IPS-11a (cell line): ENCODE measurements around the gene POMGNT2.
"Not testable (repeated sequence)": the region's sequence is repeated elsewhere in the genome, so short reads cannot be mapped to it uniquely, and the experiment has no call there.

Experiments
- H3K4me3 ChIP-seq: one replicate; pipeline ENCODE4 v1.5.1; 2013; ENCODE audit warnings: low read depth, low read length, control low read depth

POMGNT2 gene

GRCh38 chr3:43077261-43077660 is 28.6 kb downstream of the POMGNT2 start:
- H3K4me3 ChIP-seq, result no peak overlapping the region

- H3K4me3 ChIP-seq, result no peak overlapping the region
Measured at GRCh38 chr3:43076857-43077256, 29.0 kb downstream of the POMGNT2 start.

- H3K4me3 ChIP-seq, result no peak overlapping the region
Measured at GRCh38 chr3:43075904-43076661, 29.8 kb downstream of the POMGNT2 start.

GRCh38 chr3:43074901-43075689 is 30.8 kb downstream of the POMGNT2 start:
- no peak overlapping the region for H3K4me3 ChIP-seq

GRCh38 chr3:43074482-43074881 is 31.4 kb downstream of the POMGNT2 start:
- no peak overlapping the region for H3K4me3 ChIP-seq

GRCh38 chr3:43073836-43074220 is 32.1 kb downstream of the POMGNT2 start:
- H3K4me3 ChIP-seq, result no peak overlapping the region

- no peak overlapping the region for H3K4me3 ChIP-seq
Measured at GRCh38 chr3:43073116-43073835, 32.6 kb downstream of the POMGNT2 start.

GRCh38 chr3:43072361-43072760 is 33.5 kb downstream of the POMGNT2 start:
- no peak overlapping the region for H3K4me3 ChIP-seq

- H3K4me3 ChIP-seq, result no peak overlapping the region
Measured at GRCh38 chr3:43071313-43071893, 34.5 kb downstream of the POMGNT2 start.

GRCh38 chr3:43070670-43071069 is 35.2 kb downstream of the POMGNT2 start:
- H3K4me3 ChIP-seq, result not testable (repeated sequence)

- no peak overlapping the region for H3K4me3 ChIP-seq
Measured at GRCh38 chr3:43063114-43063513, 42.8 kb downstream of the POMGNT2 start.

GRCh38 chr3:43062564-43063040 is 43.3 kb downstream of the POMGNT2 start:
- no peak overlapping the region for H3K4me3 ChIP-seq

- H3K4me3 ChIP-seq, result no peak overlapping the region
Measured at GRCh38 chr3:43062040-43062563, 43.8 kb downstream of the POMGNT2 start.

GRCh38 chr3:43061101-43061895 is 44.6 kb downstream of the POMGNT2 start:
- no peak overlapping the region for H3K4me3 ChIP-seq

GRCh38 chr3:43059456-43059855 is 46.4 kb downstream of the POMGNT2 start:
- no peak overlapping the region for H3K4me3 ChIP-seq

- no peak overlapping the region for H3K4me3 ChIP-seq
Measured at GRCh38 chr3:43055806-43056770, 49.8 kb downstream of the POMGNT2 start.

GRCh38 chr3:43055393-43055792 is 50.5 kb downstream of the POMGNT2 start:
- no peak overlapping the region for H3K4me3 ChIP-seq

- no peak overlapping the region for H3K4me3 ChIP-seq
Measured at GRCh38 chr3:43054754-43055153, 51.1 kb downstream of the POMGNT2 start.

- H3K4me3 ChIP-seq, result no peak overlapping the region
Measured at GRCh38 chr3:43053291-43053690, 52.6 kb downstream of the POMGNT2 start.
